Kidney epithelial cell (primary cell): ENCODE data around the gene ZBTB32. TPM values are rescaled to one million over a fixed set of nuclear protein-coding genes. Genes with fewer than 3 reads are reported as not detected.
"Not testable (repeated sequence)": the region's sequence is repeated elsewhere in the genome, so short reads cannot be mapped to it uniquely, and the experiment has no call there.

Source experiments
- DNase-seq: peaks from one replicate; pipeline ENCODE4 v3.0.0-alpha.2; 2010; ENCODE audit warnings: low read depth
- H3K27me3 ChIP-seq: 2 replicates; pipeline ENCODE4 v1.6.0; 2011; ENCODE audit warnings: low read length; ENCODE audit not compliant: control insufficient read depth, insufficient read depth
- H3K36me3 ChIP-seq: 2 replicates; pipeline ENCODE4 v1.5.1; 2011; ENCODE audit warnings: low read length; ENCODE audit not compliant: control insufficient read depth, insufficient read depth
- H3K4me3 ChIP-seq: 2 replicates; pipeline ENCODE4 v1.5.1; 2011; ENCODE audit warnings: low read depth, mild to moderate bottlenecking, control low read depth, low read length
- total RNA-seq: library from RNA; depleted of rRNA; stranded (reverse); fragments of >200 nt; gene quantifications from 2 replicates; pipeline ENCODE4 v1.2.3, GENCODE V29; 2015
- TF ChIP-seq, protein P1 (sequence below): IDR thresholded peaks from 2 replicates; pipeline ENCODE4 v1.5.1; 2011; ENCODE audit warnings: mild to moderate bottlenecking, moderate library complexity, low read length, control low read depth, inconsistent platforms; ENCODE audit not compliant: insufficient read depth, poor library complexity, severe bottlenecking

Gene ZBTB32
- total RNA-seq, 1 donor from 2014 or later, result not detected

GRCh38 chr19:35720648-35721047 lies 16.3 kb downstream of the ZBTB32 start:
- peaks cover 5% of the 10 kb centered on the region for H3K36me3 ChIP-seq
- DNase-seq, result no peak
- TF ChIP-seq, protein P1, sequence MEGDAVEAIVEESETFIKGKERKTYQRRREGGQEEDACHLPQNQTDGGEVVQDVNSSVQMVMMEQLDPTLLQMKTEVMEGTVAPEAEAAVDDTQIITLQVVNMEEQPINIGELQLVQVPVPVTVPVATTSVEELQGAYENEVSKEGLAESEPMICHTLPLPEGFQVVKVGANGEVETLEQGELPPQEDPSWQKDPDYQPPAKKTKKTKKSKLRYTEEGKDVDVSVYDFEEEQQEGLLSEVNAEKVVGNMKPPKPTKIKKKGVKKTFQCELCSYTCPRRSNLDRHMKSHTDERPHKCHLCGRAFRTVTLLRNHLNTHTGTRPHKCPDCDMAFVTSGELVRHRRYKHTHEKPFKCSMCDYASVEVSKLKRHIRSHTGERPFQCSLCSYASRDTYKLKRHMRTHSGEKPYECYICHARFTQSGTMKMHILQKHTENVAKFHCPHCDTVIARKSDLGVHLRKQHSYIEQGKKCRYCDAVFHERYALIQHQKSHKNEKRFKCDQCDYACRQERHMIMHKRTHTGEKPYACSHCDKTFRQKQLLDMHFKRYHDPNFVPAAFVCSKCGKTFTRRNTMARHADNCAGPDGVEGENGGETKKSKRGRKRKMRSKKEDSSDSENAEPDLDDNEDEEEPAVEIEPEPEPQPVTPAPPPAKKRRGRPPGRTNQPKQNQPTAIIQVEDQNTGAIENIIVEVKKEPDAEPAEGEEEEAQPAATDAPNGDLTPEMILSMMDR, result no peak
- H3K27me3 ChIP-seq, result no peaks in the 10 kb centered on the region
- no peak overlapping the region for H3K4me3 ChIP-seq

GRCh38 chr19:35721374-35721773 lies 17.0 kb downstream of the ZBTB32 start:
- DNase-seq, result no peak
- Histone ChIP-seq H3K27me3 (no peaks in the 10 kb centered on the region), H3K4me3 (no peak overlapping the region), H3K36me3 (peaks cover 6% of the 10 kb centered on the region)
- TF ChIP-seq, protein P1, result no peak

DNA sequence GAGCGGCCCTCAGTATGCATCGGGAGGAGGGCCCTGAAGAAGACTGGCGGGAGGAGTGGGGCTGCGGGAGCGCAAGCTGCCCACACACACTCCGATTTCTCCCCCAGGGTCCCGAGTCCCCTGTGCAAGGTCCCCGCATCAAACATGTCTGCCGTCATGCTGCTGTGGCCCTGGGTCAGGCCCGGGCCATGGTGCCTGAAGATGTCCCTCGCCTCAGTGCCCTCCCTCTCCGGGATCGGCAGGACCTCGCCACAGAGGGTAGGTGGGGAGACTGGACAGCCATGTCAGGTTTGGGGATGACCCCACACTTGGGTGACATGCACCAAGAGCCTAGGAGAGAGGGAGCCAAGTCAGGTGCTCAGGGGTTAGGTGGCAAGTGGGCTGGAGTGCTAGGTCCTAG lies 18.1 kb downstream of the ZBTB32 start:
- TF ChIP-seq, protein P1, result no peak
- no peak for DNase-seq
- peaks cover 8% of the 10 kb centered on the region for H3K36me3 ChIP-seq
- H3K4me3 ChIP-seq, result no peak overlapping the region
- H3K27me3 ChIP-seq, result no peaks in the 10 kb centered on the region

GRCh38 chr19:35722897-35723296 lies 18.5 kb downstream of the ZBTB32 start:
- no peak overlapping the region for H3K4me3 ChIP-seq
- TF ChIP-seq, protein P1, result no peak
- no peak for DNase-seq
- peaks cover 8% of the 10 kb centered on the region for H3K36me3 ChIP-seq
- H3K27me3 ChIP-seq, result no peaks in the 10 kb centered on the region

DNA sequence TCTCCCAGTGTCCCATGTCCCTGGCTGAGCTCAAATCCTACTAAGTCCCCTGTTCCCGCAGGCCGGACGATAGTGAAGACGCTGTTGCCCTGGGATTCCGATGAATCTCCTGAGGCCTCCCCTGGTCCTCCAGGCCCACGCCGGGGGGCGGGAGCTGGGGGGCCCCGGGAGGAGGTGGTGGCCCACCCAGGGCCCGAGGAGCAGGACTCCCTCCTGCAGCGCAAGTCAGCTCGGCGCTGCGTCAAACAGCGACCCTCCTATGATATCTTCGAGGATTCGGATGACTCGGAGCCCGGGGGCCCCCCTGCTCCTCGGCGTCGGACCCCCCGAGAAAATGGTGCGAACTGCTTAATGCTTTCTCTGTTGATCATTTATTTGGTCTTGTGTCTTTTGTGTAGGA lies 19.3 kb downstream of the ZBTB32 start:
- DNase-seq, result no peak
- TF ChIP-seq, protein P1, result no peak
- Histone ChIP-seq H3K36me3 (peaks cover 8% of the 10 kb centered on the region), H3K4me3 (no peak overlapping the region), H3K27me3 (no peaks in the 10 kb centered on the region)

DNA sequence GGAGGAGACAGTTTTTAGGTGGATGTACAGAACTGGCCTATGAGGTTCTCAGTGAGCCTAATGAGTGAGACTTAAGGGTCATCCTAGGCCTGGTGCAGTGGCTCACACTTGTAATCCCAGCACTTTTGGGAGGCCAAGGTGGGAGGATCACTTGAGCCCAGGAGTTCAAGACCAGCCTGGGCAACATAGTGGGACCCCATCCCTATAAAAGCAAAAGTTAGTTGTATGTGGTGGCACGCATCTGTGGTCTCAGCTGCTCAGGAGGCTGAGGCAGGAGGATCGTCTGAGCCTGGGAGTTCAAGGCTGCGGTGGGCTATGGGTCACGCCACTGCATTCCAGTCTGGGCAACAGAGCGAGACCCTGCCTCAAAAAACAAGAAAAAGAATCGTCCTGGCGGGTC lies 19.8 kb downstream of the ZBTB32 start:
- H3K36me3 ChIP-seq, H3K27me3 ChIP-seq, DNase-seq, H3K4me3 ChIP-seq: not testable (repeated sequence)

GRCh38 chr19:35724560-35724959 lies 20.2 kb downstream of the ZBTB32 start:
- Histone ChIP-seq H3K4me3 (no peak overlapping the region), H3K36me3 (peaks cover 8% of the 10 kb centered on the region), H3K27me3 (no peaks in the 10 kb centered on the region)
- TF ChIP-seq, protein P1, result no peak
- DNase-seq, result no peak
